Measurements from ENCODE around the gene CLCNKB.

CLCNKB gene

DNA sequence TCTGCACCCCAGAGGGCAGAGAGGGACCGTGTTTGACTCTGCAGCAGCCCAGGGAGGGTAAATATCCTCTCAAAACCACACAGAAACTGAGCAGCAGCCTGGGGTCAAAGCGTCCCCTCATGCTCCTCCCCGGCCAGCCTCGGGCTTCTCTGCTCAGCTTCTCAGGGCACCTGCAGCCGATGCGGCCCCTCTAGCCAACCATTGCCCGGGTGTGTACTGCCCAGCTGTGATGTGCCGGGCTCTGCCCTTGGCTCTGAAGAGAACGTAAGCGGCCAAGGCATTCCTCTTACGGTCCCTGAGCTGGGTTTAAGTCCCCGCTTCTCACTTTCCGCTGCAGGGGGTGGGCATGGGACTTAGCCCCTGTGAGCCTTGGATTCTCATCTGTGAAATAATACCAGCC, 24.4 kb downstream of the CLCNKB start:
- TF ChIP-seq, protein P1, sequence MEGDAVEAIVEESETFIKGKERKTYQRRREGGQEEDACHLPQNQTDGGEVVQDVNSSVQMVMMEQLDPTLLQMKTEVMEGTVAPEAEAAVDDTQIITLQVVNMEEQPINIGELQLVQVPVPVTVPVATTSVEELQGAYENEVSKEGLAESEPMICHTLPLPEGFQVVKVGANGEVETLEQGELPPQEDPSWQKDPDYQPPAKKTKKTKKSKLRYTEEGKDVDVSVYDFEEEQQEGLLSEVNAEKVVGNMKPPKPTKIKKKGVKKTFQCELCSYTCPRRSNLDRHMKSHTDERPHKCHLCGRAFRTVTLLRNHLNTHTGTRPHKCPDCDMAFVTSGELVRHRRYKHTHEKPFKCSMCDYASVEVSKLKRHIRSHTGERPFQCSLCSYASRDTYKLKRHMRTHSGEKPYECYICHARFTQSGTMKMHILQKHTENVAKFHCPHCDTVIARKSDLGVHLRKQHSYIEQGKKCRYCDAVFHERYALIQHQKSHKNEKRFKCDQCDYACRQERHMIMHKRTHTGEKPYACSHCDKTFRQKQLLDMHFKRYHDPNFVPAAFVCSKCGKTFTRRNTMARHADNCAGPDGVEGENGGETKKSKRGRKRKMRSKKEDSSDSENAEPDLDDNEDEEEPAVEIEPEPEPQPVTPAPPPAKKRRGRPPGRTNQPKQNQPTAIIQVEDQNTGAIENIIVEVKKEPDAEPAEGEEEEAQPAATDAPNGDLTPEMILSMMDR (IDR thresholded peaks at IDR 0.05; ENCODE audit: low read depth, low read length, missing control alignments): no peak
- in situ Hi-C loops (cut with HindIII; ENCODE audit: low sequenced_read_pairs): loop anchor here (5.0 kb wide), 1 partner anchor 59 kb away; no protein-coding TSS in a partner anchor
- no peak overlapping the region for H3K4me3 ChIP-seq (ENCODE audit: low read depth, low read length)
- DNase-seq (ENCODE audit: low read depth): no peak

DNA sequence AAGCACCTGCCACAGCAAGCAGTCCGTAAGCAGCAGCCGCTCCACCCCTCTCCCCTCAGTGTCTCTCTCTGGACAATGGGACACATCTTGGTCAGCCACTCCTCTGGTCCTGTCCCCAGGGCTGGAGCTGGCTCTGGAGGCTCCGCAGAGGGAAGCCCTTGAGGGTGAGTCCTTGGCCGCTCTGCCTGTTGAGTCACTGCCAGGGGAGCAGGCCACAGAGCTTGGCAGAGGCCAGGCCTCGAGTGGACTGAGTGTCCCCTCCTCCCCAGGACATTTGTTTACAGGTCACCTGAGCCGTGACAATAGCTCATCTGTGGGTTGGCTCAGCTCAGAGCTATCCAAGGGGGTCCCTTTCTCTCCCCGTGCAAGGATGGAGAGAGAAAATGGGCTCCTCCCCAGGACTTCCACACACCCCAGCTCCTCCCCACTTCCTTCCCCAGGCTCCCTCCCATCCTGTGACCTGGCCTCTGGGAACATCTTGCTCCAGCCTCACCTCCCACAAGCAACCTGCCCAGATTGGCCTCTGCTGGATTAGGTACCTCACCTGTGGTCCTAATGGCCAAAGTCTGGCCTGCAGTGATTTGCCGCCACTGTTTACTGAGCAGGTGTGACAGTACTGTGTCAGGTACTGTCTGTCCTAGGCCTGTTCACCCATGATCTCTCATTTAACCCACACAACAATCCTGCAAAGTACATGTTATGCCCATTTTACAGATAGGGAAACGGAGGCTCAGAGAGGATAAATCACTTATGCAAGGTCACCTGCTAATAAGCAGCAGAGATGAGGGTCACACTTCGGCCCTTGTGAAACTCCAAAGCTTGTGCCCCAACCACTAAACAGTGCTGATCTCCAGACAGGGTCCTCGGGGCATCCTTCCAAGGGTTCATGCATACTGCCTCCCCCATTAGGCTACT, 25.0 kb downstream of the CLCNKB start:
- in situ Hi-C loops (cut with HindIII; ENCODE audit: low sequenced_read_pairs): loop anchor here (5.0 kb wide), 1 partner anchor 59 kb away; no protein-coding TSS in a partner anchor
- DNase-seq (ENCODE audit: low read depth): no peak
- TF ChIP-seq, protein P1 (IDR thresholded peaks at IDR 0.05; ENCODE audit: low read depth, low read length, missing control alignments): no peak
- H3K4me3 ChIP-seq (ENCODE audit: low read depth, low read length): no peak overlapping the region

DNA sequence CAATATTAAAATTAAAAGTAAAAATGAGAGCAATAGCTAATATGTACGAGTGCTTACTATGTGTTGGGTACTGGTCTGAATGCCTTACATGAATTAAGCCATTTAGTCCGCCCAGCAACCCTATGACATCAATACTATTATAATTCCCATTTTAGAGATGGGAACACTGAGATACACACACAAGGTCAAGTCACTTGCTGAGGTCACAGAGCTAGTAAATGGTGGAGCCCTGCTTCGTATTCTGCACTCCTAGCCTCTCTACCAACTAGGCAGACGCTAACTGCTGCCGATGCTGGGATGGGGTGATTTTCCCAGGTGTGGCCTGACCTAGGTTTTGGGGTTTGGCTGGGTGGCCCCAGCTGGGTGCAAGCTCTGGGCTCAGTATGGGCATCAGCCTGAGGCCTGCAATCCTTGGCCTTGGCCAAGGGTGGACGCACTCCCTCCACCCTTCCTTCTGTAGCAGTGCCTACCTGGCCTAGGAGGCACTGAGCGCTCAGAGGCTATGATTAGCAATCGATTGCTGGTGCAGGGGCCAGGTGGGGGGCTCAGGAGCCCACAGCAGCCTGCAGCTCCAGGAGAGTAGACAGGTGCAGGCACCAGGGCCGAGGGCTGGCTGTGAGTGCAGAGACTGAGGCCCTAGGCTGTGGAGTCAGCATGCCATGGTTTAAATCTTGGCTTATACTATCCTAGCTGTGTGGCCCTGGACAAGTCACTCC, 27.2 kb downstream of the CLCNKB start:
- no peak for DNase-seq (ENCODE audit: low read depth)
- in situ Hi-C loops (cut with HindIII; ENCODE audit: low sequenced_read_pairs): no loop called here
- no peak overlapping the region for H3K4me3 ChIP-seq (ENCODE audit: low read depth, low read length)
- TF ChIP-seq, protein P1 (IDR thresholded peaks at IDR 0.05; ENCODE audit: low read depth, low read length, missing control alignments): no peak

DNA sequence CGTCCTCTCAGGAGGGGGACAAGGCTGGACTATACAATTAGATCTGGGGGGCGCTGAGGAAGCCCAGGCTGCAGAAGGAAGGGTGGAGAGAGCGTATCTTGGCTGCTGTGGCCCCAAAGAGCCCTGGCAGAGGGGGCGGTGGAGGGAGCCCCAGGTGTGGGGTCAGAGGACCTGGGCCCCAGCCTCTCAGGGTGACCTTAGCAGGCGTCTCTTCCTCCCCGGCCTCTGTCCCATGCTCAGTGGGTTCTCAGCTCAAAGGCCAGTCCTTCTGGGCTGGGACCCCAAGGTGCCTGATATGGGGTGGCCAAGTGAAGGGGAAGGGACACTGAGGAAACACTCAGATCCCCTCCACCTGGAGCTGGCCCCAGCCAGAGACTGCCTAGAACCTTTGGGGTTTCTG, 28.0 kb downstream of the CLCNKB start:
- no peak overlapping the region for H3K4me3 ChIP-seq (ENCODE audit: low read depth, low read length)
- in situ Hi-C loops (cut with HindIII; ENCODE audit: low sequenced_read_pairs): no loop called here

DNA sequence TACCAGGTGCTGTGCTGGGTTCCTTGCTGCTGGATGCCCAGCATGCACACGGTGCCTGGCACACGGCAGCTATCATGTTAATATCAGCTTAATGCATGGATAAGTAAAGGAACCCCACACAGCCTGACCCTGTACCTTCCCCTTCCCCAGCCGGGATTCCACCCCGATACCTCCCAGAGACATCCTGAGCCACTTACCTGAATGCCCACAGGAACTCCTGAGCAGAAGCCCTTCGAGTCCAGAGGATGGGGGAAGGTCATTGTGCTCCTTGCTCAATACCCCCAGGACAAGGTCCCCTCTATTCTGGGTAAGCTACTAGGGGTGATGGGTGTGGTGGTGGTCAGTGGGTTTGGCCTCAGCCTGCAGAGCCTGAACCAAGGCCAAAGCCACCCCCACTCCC, 28.5 kb downstream of the CLCNKB start:
- TF ChIP-seq, protein P1 (IDR thresholded peaks at IDR 0.05; ENCODE audit: low read depth, low read length, missing control alignments): no peak
- in situ Hi-C loops (cut with HindIII; ENCODE audit: low sequenced_read_pairs): no loop called here

More for the DNA sequence above, 28.0 kb downstream of the CLCNKB start:
- no peak for DNase-seq (ENCODE audit: low read depth)
- TF ChIP-seq, protein P1 (IDR thresholded peaks at IDR 0.05; ENCODE audit: low read depth, low read length, missing control alignments): no peak

DNA sequence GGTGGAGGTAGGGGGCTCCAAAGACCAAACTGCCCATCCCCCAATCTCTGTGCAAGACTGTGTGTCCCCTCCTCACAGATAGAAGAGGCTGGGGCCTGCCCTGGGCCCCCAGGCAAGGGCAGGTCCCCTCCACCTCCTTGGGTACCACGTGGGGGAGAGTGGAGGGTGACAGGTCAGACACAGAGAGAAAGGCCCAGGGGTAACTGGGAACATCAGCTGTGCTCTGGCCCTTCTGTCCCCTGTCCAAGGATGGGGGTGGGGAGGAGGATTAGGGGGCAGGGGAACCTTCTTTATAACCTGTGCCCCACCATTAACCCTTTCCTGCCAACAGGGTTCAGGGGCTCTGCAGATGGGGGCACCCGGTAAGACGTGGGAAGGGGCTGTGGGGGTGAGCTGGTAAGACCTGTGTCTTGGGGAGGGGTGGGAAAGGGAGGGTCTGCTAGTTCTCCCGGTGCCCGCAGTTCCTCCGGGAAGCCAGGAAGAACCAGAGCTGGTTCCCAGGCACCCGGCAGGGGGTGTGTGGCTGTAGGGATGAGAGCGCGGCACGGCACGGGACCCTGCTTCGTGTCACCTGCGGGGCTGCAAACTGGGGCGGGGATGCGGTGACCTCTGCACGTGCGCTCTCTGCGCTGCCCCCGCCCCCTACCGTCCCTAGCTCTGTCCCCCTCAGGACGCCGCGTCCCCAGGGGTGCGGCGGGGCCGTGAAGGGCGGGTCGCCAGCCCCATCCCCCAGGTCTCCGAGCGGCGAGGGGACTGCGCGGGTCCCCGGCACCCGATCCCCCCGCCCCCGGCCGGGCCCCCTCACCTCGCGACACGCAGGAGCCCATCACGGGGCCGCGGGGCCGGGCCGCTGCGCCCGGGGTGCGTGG, 29.3 kb downstream of the CLCNKB start:
- H3K4me3 ChIP-seq (ENCODE audit: low read depth, low read length): peak overlapping the region; percentile 34
- TF ChIP-seq, protein P1 (IDR thresholded peaks at IDR 0.05; ENCODE audit: low read depth, low read length, missing control alignments): peak; percentile 15
- no peak for DNase-seq (ENCODE audit: low read depth)
- in situ Hi-C loops (cut with HindIII; ENCODE audit: low sequenced_read_pairs): no loop called here

More for the DNA sequence above, 28.5 kb downstream of the CLCNKB start:
- no peak overlapping the region for H3K4me3 ChIP-seq (ENCODE audit: low read depth, low read length)
- DNase-seq (ENCODE audit: low read depth): no peak
